GM21526 (cell line): ENCODE results near the gene MXI1.
"Not testable (repeated sequence)": the region's sequence is repeated elsewhere in the genome, so short reads cannot be mapped to it uniquely, and the experiment has no call there.

Experiments
- ATAC-seq: cut with Tn5 transposase; IDR thresholded peaks from one replicate; pipeline ENCODE4 v1.9.1; 2021; ENCODE audit warnings: moderate library complexity; ENCODE audit not compliant: unreplicated experiment, low FRiP score

MXI1 gene

DNA sequence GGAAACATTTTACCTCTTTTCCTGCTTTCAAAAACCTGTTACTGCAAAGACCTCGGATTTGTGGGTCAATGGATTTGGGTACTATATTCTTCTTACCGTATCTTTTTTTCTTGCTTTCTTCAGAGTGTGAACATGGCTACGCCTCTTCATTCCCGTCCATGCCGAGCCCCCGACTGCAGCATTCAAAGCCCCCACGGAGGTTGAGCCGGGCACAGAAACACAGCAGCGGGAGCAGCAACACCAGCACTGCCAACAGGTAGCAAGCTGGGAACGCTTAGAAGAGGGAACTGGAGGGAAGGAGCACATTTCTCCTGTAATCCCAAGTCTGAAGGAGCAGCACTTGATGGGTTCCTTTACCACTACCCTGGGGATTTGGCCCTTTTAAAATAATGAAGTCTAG, 20.7 kb downstream of the MXI1 start:
- ATAC-seq, result no peak

DNA sequence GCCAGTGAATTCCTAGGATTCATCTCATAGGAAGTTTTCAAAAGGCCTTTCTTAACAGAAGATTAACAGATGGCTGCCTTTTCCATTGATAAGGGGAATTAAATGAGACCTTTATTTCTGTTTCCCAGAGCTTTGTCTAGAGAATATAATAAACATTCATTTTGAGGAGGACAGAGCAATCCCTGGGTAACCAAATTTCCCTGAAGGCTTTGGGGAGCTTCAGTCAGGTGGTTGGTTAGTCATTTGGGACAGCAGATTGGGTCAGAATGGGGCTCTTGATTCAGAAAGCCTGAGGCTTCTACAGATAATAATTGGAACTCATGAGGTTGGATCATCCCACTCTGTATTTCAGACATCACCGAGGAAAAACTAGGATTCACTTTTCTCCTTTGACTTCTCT, 21.8 kb downstream of the MXI1 start:
- no peak for ATAC-seq

DNA sequence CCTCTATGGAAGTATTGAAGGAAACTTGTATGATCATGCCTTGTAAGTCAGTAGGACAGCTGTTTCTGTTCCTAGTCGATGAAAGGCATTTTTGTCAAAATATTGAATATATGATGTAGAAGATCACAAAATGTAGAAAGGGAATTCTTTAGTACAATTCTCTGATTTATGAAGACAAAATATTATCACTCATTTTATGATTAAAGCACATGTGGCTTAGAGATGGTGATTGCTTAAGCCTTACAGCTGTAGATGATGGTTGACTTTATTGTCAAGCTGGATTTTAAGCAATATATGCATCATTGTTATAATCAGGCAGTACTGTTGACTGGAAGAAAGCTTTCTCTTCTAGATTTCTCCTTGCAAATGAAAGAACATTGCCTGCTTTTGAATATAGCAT, 26.4 kb downstream of the MXI1 start:
- no peak for ATAC-seq

DNA sequence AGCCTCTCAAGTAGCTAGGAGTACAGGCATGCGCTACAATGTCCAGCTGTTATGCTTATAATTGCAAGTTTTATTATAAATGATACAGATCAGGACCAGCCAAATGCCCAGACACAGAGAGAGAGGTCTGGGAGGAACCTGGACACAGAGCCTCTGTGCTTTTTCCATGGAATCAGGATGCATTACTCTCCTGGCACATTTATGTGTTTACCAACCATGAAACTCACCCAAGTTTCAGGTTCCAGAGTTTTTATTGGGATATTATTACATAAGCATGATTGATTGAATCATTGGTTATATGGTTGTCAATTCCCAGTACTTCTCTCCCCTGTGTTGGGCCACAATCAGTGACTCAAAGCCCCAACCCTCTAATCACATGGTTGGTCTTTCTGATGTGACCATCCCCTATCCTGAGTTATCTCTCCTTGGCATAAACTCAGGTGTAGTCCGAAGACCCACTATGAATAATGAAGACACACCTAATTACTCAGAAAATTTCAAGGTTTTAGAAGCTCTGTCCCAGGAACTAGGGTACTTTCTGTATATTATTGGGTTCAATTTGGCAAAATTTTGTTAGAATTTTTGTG, 30.6 kb downstream of the MXI1 start:
- ATAC-seq, result no peak

DNA sequence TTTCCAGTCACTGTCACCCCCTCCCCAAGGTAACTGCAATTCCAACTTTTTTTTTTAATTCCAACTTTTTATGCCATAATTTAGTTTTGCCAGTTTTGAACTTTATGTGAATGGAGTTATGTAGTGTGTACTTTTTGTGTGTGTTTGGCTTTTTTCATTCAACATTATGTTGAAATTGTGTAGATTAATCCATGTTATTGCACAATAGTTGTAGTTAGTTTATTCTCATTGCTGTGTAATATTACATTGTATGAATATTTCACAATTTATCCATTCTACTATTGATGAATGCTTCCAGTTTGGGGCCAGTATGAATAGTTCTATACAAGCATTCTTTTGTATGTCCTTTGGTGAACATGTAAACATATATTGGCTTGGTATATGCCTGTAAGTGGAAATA, 32.5 kb downstream of the MXI1 start:
- no peak for ATAC-seq

DNA sequence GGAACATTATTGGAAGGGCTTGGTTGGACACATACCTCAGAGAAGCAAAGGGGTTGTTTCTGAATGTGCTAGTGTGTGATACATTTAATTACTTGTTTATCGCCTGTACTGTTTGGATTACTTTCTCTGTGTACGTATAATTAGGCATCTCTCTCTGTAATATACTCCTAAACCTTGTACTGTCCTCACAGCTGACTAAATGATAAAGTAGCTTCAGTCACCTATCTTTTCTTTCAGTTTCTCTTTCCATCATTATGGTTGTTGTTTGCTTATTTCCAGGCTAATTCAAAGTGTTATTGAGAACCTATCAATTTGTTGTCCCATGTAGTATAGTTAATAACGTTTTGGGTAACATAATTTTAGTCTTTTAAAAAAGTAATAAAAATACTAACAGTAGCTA, 34.0 kb downstream of the MXI1 start:
- ATAC-seq, result no peak

DNA sequence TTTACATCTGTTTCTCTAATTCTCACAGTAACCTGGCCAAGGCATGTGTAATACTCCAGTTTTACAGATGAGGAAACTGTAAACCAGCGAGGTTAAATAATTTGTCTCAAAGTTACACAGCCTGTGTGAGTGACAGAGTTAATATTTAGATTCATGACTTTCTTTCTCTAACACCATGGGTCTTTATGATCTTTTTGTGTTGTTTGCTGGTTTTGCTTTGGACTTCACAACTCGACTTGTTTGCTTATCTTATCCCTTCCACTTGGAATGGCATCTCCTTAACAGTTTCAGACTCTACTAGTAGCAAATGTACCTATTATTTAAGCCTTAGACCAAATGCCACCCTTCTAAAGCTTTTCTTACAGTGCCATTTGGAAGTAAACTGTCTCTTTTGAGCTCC, 34.4 kb downstream of the MXI1 start:
- no peak for ATAC-seq

DNA sequence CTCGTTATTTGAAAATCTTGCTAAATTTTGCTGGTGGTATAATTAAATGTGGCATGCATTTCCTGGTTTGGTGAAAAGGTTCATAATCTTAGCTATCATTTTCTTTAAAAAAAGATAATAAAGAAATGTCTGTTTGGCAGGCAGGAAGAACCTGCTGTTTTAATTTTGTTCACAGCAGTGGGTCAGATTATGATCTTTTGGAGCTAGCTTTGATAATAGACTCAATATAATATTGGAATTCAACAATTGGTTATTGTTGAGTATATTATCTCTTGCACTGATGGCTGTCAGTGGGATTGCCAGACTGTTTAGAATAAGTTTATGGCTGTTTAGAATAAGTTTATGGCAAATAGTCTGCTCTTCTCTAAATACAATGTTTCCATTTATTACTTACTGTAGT, 35.1 kb downstream of the MXI1 start:
- no peak for ATAC-seq

DNA sequence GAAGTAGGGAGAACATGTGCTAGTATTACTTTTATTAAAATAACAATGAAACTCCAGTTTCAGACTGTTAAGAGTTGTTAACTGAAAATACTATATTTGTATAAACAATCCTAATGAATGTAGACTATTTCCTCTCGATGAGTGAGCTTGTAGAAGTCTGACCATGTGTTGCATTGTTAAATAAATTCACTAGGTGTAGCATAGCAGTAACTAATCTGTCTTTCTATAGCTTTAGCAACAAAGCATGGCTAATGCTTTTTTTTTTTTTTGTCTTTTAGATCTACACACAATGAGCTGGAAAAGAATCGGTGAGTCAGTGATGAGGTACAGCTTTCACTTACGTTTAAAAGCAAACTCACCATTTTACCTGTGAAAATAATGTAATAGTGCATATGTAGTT, 37.1 kb downstream of the MXI1 start:
- no peak for ATAC-seq

DNA sequence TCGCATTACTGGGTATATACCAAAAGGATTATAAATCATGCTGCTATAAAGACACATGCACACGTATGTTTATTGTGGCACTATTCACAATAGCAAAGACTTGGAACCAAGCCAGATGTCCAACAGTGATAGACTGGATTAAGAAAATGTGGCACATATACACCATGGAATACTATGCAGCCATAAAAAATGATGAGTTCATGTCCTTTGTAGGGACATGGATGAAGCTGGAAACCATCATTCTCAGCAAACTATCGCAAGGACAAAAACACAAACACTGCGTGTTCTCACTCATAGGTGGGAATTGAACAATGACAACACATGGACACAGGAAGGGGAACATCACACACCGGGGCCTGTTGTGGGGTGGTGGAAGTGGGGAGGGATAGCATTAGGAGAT, 40.4 kb downstream of the MXI1 start:
- not testable (repeated sequence) for ATAC-seq

DNA sequence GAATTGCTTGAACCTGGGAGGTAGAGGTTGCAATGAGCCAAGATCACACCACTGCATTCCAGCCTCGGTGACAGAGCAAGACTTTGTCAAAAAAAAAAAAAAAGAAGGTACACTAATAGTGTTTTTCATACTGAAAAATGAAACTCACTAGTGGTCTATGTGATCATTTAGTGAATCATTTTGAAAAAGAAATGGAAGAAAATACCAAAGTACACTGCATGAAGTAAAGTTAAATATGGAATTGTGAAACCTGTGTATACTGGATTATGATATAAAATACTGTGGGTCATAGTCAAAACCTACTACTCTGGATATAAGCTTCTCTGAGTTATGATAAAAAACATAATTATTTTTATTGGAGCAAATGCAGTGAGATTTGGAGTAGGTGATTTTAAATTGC, 42.1 kb downstream of the MXI1 start:
- ATAC-seq, result peak; percentile 61

DNA sequence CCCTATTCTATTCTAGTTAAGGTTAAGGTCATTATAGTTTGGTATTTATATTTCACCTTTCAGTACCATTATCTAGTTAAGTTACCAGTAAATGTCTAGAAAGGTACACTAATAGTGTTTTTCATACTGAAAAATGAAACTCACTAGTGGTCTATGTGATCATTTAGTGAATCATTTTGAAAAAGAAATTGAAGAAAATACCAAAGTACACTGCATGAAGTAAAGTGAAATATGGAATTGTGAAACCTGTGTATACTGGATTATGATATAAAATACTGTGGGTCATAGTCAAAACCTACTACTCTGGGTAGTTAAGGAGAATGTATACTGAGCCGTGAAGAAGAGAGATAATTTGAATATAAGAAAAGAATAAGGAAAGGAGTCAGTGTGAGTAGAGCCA, 44.0 kb downstream of the MXI1 start:
- peak; percentile 82 for ATAC-seq

DNA sequence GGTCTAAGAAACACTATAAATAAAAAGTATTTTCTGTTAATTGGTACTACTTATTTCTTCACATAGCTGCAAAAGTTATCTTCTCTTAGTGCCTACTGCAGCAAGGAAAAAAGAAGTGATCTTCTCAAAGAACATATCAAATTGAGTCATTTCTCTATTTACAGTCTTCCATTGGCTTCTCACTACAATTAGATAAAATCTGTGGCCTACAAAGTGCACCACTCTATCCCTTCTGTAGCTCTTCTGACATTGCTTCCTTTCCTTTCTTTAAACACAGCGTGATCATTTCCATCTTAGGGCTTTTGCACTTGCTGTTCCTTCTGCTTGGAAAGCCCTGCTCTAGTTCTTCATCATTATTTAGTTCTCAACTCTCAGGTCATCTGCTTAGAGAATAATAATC, 44.7 kb downstream of the MXI1 start:
- ATAC-seq, result no peak

DNA sequence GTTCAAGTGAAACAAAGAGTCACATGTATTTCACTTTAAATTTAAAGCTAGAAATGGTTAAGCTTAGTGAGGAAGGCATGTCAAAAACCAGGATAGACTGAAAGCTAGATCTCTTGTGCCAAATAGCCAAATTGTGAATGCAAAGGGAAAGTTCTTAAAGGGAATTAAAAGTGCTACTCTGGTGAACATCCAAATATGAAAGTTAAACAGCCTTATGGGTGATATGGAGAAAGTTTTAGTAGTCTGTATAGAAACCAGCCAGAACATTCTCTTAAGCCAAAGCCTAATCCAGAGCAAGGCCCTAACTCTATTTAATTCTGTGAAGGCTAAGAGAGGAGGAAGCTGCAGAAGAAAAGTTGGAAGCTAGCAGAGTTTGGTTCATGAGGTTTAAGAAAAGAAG, 47.1 kb downstream of the MXI1 start:
- no peak for ATAC-seq

DNA sequence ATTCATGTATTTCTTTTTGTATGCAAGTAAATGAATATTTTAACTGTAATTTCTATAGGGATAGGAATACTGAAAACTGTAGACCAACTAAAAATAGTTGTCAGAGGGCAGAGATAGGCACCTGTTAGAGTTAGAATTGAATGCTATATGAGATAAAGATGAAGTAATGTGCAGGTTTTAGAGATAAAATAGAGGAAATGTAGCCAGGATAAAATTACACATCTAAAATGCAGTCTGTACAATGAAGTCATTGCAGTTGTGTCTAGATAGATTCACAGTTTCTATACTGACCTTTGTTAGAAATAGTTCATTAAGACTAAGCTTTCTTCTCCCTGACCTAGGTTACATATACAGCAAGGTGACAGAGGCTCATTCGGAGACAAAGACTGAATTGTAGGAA, 51.1 kb downstream of the MXI1 start:
- no peak for ATAC-seq

DNA sequence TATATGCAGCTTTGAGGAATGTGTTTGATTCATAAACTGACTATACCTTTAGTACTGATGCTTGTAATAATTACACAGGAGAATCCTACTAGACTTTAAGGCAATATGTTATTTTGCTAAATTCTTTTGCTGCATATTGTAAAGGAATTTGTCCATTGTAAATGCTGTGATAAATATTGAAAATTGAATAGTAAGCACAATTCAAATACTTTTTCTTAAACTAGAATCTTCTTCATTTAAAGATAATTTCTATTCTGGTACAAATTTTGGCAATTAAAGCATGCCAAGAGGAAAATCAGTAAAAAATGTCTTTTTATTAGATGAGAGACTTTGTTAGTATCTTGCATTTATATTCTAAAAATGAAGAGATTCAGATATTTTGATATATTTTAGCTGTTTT, 51.9 kb downstream of the MXI1 start:
- no peak for ATAC-seq

DNA sequence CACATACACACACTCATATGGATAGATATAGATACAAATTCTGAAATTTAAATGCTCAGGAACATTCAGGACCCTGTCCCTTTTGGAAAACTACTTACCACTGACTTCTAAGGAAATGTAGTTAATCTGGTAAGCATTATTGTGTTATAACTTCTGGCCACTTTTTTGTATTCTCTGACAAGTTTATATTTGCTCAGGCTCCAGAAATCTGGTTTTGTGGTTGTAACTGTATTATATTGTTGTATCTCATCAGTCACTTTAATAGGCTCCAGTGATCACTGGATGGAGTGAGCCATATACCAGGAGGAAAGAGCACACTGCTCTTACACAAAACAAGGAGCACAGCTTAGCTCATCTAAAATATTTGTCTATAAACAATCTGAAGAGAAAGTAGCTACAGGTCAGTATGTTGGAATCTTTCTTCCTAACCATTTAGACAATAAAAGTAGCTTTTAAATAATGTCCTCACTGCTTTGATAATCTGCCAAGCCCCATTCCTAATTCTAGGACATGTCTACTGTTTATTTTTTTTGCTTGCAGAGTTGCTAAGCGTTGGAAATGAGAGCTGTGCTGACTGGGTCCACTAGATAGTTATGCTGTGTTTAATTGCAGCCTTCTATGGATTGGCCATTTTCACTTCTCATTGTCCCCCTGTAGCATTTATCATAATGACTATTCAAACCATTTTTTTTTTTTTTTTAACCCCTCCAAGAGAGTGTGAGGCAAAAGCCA, 53.5 kb downstream of the MXI1 start:
- ATAC-seq, result no peak

DNA sequence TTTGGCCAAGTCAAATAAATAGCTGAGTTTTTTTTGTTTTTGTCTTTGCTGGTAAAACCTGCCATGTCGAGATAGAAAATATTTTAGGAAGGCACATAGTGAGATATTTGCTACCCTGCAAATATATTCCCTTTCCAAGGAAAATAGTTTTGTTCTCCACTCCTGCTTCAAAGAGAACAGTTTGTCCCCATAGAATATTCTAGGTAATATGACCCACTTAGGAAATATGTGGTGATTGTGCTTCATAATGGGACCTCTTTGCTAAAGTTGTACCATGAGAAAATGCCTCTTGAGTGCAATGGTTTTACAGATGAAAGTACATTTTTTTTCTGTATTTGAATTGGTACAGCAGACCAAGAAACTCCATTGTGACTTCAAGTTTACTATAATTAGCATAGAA, 55.8 kb downstream of the MXI1 start:
- ATAC-seq, result no peak

DNA sequence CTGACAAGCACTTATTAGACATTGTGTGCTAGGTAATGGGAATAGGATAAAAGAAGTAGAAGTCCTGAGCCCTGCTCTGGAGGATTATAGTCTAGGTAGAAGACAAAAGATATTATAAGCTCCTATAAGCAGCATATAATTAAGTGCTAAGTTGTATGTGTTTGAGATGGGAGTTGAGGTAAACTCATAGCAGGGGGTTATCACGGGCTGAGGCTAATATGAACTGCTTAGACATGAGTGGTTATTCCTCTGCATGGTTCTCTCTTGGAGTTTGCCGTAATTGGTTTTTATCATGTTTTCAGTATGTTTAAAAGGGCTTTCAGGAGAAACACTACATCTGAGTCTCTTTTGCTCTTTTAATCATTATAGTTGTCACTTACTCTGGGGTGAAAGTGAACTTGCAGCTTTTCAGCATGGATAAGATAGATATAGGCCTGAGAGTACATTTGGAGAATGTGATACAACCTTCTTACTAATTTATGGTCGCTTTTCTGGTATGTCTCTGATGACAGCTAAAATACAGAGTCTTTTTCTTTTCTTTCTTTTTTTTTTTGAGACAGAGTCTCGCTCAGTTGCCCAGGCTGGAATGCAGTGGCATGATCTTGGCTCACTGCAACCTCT, 58.3 kb downstream of the MXI1 start:
- no peak for ATAC-seq

DNA sequence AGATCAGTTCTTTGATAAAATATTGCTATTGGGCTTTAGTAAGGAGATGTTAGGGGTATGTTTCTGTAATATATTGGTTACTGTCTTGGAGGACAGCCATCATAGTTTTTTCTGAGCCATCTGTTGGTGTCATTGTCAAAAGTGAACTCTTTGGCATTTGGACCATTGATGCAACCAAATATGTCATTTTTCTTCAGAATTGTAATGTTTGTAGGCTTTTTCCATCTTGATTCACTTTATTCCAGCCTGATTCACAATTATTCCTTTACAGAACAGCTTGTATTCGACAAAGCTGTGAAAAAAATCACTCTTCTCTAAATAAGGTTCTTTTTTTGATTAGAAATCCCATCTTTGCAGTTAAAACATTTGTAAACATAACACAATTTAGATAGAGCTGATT, 59.9 kb downstream of the MXI1 start:
- ATAC-seq, result no peak

DNA sequence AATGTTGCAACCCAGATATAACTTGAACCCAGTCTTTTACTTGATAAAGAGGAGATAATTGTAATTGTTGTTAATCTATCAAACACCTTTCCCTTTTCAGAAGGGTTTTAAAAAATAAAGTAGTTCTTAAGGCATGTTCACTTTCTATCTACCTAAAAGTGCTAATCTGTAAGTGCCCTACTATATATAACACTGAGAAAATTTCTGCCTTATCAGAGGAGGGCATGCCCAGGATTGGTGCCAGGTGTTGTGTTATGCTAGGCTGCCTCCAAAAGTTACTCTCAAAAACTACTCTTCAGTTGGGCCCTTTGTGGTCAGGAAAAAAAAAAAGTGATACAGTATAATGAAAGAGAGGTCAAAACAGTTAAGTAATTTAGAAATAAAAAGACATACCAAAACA, 61.0 kb downstream of the MXI1 start:
- ATAC-seq, result no peak

DNA sequence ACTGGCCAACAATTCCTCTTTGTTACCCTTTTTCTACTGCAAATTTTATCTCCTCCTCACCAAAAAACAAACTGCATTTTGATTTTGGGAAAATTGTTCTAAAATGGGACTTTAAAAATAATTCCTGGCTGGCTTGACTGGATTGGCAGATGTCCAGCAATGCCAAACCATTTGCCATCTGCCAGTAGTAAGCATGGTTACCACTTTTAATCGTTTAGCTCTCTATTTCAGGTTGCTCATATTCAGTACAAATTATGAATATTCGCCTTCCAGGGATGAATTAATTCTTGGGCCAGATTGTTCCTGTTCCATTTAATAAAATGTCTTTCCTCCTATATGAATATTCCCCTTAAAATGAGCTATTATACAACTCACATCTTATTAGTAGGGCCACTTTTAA, 61.6 kb downstream of the MXI1 start:
- ATAC-seq, result no peak
